GM12878 (cell line): ENCODE results near the gene FAM76A. TPM values are rescaled to one million over a fixed set of nuclear protein-coding genes. Genes with fewer than 3 reads are reported as not detected.

ENCODE experiments used
- ATAC-seq: fragments of 200-7000 bp; cut with Tn5 transposase; 3 replicates; pipeline ENCODE4 v1.9.1; 2020; ENCODE audit warnings: mild to moderate bottlenecking, moderate library complexity
- BruUV-seq: library from RNA; stranded (reverse); fragments of 400-500 nt; replicated peaks from 2 replicates; lab custom pipeline; 2021; lab: Mats Ljungman, UMichigan
- CTCF ChIA-PET: fragments of 300-600 bp; sonication (Branson Sonifier 250); formaldehyde crosslinking; extraction: SDS; loops from one replicate; lab custom pipeline; 2021; ENCODE audit warnings: inconsistent platforms; lab: Yijun Ruan, JAX
- POLR2A ChIA-PET: fragments of 350-600 bp; formaldehyde crosslinking; extraction: SDS; loops from one replicate; lab custom pipeline; 2021; ENCODE audit warnings: inconsistent platforms; lab: Charles Lee
- RAD21 ChIA-PET: fragments of 300-600 bp; sonication (Branson Sonifier 250); formaldehyde crosslinking; loops from one replicate; lab custom pipeline; 2023; ENCODE audit warnings: antibody characterized with exemption; ENCODE audit not compliant: unreplicated experiment; lab: Charles Lee
- SMC1A ChIA-PET: fragments of 300-600 bp; sonication (Branson Sonifier 250); formaldehyde crosslinking; loops from one replicate; lab custom pipeline; 2023; ENCODE audit not compliant: unreplicated experiment, uncharacterized antibody; lab: Charles Lee
- DNase-seq: peaks from one replicate; pipeline ENCODE4 v3.0.0-alpha.2; 2011; ENCODE audit warnings: low read depth, low spot score
- FAIRE-seq: peaks from 3 replicates; lab custom pipeline; 2011; peaks lifted over from hg19 to GRCh38; lab: Jason Lieb, UNC
- H2AFZ ChIP-seq: 2 replicates; pipeline ENCODE4 v1.6.0; 2011; ENCODE audit warnings: low read depth, low read length, control low read depth; ENCODE audit not compliant: control insufficient read depth
- H3K27ac ChIP-seq: 2 replicates; pipeline ENCODE4 v1.5.1; 2011; ENCODE audit warnings: control low read depth; ENCODE audit not compliant: control insufficient read depth, insufficient read depth
- H3K27me3 ChIP-seq, 2 experiments: replicated peaks in 1 of 2; 2 replicates each; pipeline versions ENCODE4 v1.6.0 to v1.6.1; 2011; ENCODE audit warnings: low read length in 1 of 2; ENCODE audit not compliant: control insufficient read depth in 2 of 2, insufficient read depth in 2 of 2
- H3K36me3 ChIP-seq, 2 experiments: 2 replicates each; pipeline ENCODE4 v1.5.1; 2011; ENCODE audit warnings: low read length in 1 of 2; ENCODE audit not compliant: control insufficient read depth in 2 of 2, insufficient read depth in 2 of 2
- H3K4me1 ChIP-seq: 2 replicates; pipeline ENCODE4 v1.6.1; 2011; ENCODE audit warnings: mild to moderate bottlenecking, low read length, moderate library complexity, mixed read lengths; ENCODE audit not compliant: control insufficient read depth, insufficient read depth
- H3K4me2 ChIP-seq: 2 replicates; pipeline ENCODE4 v1.6.0; 2011; ENCODE audit warnings: control low read depth; ENCODE audit not compliant: control insufficient read depth, insufficient read depth
- H3K4me3 ChIP-seq: fragments of 200-600 bp; sonication (generic); 2 replicates; pipeline ENCODE4 v1.5.1; 2016
- H3K79me2 ChIP-seq: 2 replicates; pipeline ENCODE4 v1.6.0; 2011; ENCODE audit warnings: low read length; ENCODE audit not compliant: control insufficient read depth, insufficient read depth
- H3K9ac ChIP-seq: 2 replicates; pipeline ENCODE4 v1.8.0; 2011; ENCODE audit warnings: low read length, control low read depth, mixed read lengths; ENCODE audit not compliant: control insufficient read depth, insufficient read depth
- H3K9me3 ChIP-seq: replicated peaks from 3 replicates; pipeline ENCODE4 v1.5.1; 2011; ENCODE audit warnings: mild to moderate bottlenecking, low read length; ENCODE audit not compliant: control insufficient read depth, insufficient read depth
- H4K20me1 ChIP-seq: 2 replicates; pipeline ENCODE4 v1.6.0; 2011; ENCODE audit not compliant: control insufficient read depth, insufficient read depth
- BACH1 ChIP-seq: fragments of 450-650 bp; IDR thresholded peaks from 2 replicates; pipeline ENCODE4 v1.6.1; 2017; ENCODE audit warnings: mild to moderate bottlenecking, borderline replicate concordance
- BCL11A ChIP-seq: IDR thresholded peaks from 2 replicates; pipeline ENCODE4 v1.6.1; 2011; ENCODE audit warnings: low read depth, low read length
- EP300 ChIP-seq, 2 experiments: fragments of 150-350 bp in 1 of 2; IDR thresholded peaks; 2 replicates each; pipeline ENCODE4 v1.6.1; 2011 to 2012; ENCODE audit warnings: low read depth in 2 of 2, low read length in 2 of 2, borderline replicate concordance in 1 of 2, improper control_type of control experiment in 1 of 2, inconsistent platforms in 1 of 2; ENCODE audit not compliant: control insufficient read depth in 1 of 2
- EZH2 ChIP-seq: IDR thresholded peaks from 2 replicates; pipeline ENCODE4 v1.6.1; 2012; ENCODE audit warnings: low read depth, mild to moderate bottlenecking, control low read depth, inconsistent platforms, low read length, borderline replicate concordance; ENCODE audit not compliant: control insufficient read depth
- IRF4 ChIP-seq: IDR thresholded peaks from 2 replicates; pipeline ENCODE4 v1.6.1; 2011; ENCODE audit warnings: low read depth, low read length
- MEF2A ChIP-seq: IDR thresholded peaks from 2 replicates; pipeline ENCODE4 v1.6.1; 2011; ENCODE audit warnings: low read depth, mild to moderate bottlenecking, low read length, moderate library complexity; ENCODE audit not compliant: insufficient read depth
- POU2F2 ChIP-seq: IDR thresholded peaks from 3 replicates; pipeline ENCODE4 v1.6.1; 2011; ENCODE audit warnings: low read depth, mild to moderate bottlenecking, low read length, borderline replicate concordance
- RAD51 ChIP-seq: fragments of 450-650 bp; IDR thresholded peaks from 2 replicates; pipeline ENCODE4 v1.6.1; 2016; ENCODE audit warnings: moderate library complexity, mild to moderate bottlenecking, inconsistent platforms
- SIX5 ChIP-seq: IDR thresholded peaks from 2 replicates; pipeline ENCODE4 v1.6.1; 2011; ENCODE audit warnings: mild to moderate bottlenecking, low read depth, low read length, moderate library complexity; ENCODE audit not compliant: severe bottlenecking
- SKIL ChIP-seq: fragments of 450-650 bp; IDR thresholded peaks from 2 replicates; pipeline ENCODE4 v1.6.1; 2017; ENCODE audit warnings: mild to moderate bottlenecking, low read depth, inconsistent platforms; ENCODE audit not compliant: poor library complexity, severe bottlenecking
- SMAD1 ChIP-seq: fragments of 450-650 bp; IDR thresholded peaks from 2 replicates; pipeline ENCODE4 v1.6.1; 2018; ENCODE audit warnings: mild to moderate bottlenecking, low read depth; ENCODE audit not compliant: partially characterized antibody
- SMAD5 ChIP-seq: IDR thresholded peaks from 2 replicates; pipeline ENCODE4 v1.6.1; 2016; ENCODE audit warnings: antibody characterized with exemption, low read depth
- SMC3 ChIP-seq: IDR thresholded peaks from 2 replicates; pipeline ENCODE4 v1.6.1; 2011; ENCODE audit warnings: low read length, improper control_type of control experiment, borderline replicate concordance
- WGBS: methylation state at CpG from one replicate; pipeline ENCODE4 v1.1.6; 2016; ENCODE audit warnings: low lambda C conversion rate; ENCODE audit not compliant: insufficient replicate concordance, insufficient coverage; ENCODE audit errors: missing lambda C conversion rate; 5-methylcytosine and 5-hydroxymethylcytosine counted together
- in situ Hi-C: fragments of 300-500 bp; cut with MboI; formaldehyde crosslinking; loops from 9 replicates; pipeline ENCODE4 v1.14.3; 2018; ENCODE audit warnings: mixed read lengths
- intact Hi-C: fragments of 100-400 bp; cut with micrococcal nuclease; formaldehyde crosslinking; loops from one replicate; pipeline ENCODE4 v1.14.2; 2022; ENCODE audit not compliant: unreplicated experiment
- polyA plus RNA-seq, 11 experiments: library from polyadenylated mRNA; depleted of rRNA in 4 of 11; unstranded in 6 of 11; stranded (reverse) in 5 of 11; fragments of >200 nt; fragmentation: Nextera tagmentation in 4 of 11; fragmentation: Illumina TruSeq in 1 of 11; extraction: Ambion mirVana in 4 of 11; extraction: Trizol in 1 of 11; gene quantifications; 1 replicate in 1 of 11; 2 replicates in 10 of 11; pipeline versions ENCODE4 v1.2.1 to v1.2.3, GENCODE V29; 2011 to 2016; ENCODE audit warnings: inconsistent platforms in 2 of 11, missing spikeins in 2 of 11, low read depth in 1 of 11
- total RNA-seq, 4 experiments: library from RNA; depleted of rRNA in 3 of 4; stranded (reverse); fragments of >200 nt in 3 of 4; fragmentation: Illumina TruSeq in 1 of 4; extraction: Trizol in 1 of 4; gene quantifications; 2 replicates each; pipeline versions ENCODE4 v1.2.1 to v1.2.3, GENCODE V29; 2013 to 2021
- TF ChIP-seq, protein P1 (sequence below): fragments of 450-650 bp; IDR thresholded peaks from 2 replicates; pipeline ENCODE4 v1.6.1; 2017; ENCODE audit warnings: antibody characterized with exemption, mild to moderate bottlenecking, moderate library complexity

The FAM76A gene
- total and polyA plus RNA-seq, 10 of the 15 experiments (the other 5 are each of a cell fraction or from before 2014, with no cell fraction given) = 5.4 to 13.4 (median 7.6) TPM

DNA sequence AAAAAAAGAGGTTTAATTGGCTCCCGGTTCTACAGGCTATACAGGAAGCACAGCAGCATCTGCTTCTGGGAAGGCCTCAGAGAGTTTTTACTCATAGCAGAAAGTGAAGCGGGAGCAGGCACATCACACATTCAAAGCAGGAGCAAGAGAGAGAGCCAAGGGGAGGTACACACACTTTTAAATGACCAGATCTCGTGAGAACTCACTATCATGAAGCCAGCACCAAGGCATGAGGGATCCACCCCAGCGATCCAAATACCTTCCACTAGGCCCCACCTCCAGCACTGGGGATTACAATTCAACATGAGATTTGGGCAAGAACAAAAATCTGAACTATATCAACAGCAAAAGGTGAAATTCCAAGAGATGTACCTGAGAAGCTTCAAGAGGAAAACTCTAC lies 20.8 kb upstream of the FAM76A start:
- WGBS = 24% methylated on average over 4 of the region's 4 CpGs
- POLR2A ChIA-PET = interaction anchor here (0.6 to 0.8 kb wide), 2 partner anchors 69 to 105 kb away, joined by 3 to 5 read pairs; no protein-coding TSS in a partner anchor
- no TSS peak for BruUV-seq
- intact Hi-C loops = no loop called here
- no peaks in the 10 kb centered on the region; a peak in 1 of 4 replicates for H3K27me3 ChIP-seq
- H3K4me3 ChIP-seq = no peak overlapping the region
- no peak overlapping the region for H2AFZ ChIP-seq
- no peaks in the 10 kb centered on the region for H3K36me3 ChIP-seq
- in situ Hi-C loops = no loop called here
- no peak for DNase-seq
- no peak for FAIRE-seq
- no peak overlapping the region for H3K27ac ChIP-seq
- H3K9ac ChIP-seq = no peak overlapping the region
- no peaks in the 10 kb centered on the region for H3K4me1 ChIP-seq
- no peaks in the 10 kb centered on the region for H3K79me2 ChIP-seq
- CTCF ChIA-PET = interaction anchor here (0.8 to 1.0 kb wide), 2 partner anchors 13 to 659 kb away, joined by 3 read pairs; no protein-coding TSS in a partner anchor
- SMC1A ChIA-PET = interaction anchor here (0.7 to 2.1 kb wide), 5 partner anchors 34 to 69 kb away, joined by 3 to 6 read pairs (median 3); no protein-coding TSS in a partner anchor
- H3K9me3 ChIP-seq = peaks cover 4% of the 10 kb centered on the region; the same call in 2 of the 3 replicates
- H3K4me2 ChIP-seq = no peak overlapping the region
- no peak for ATAC-seq
- H4K20me1 ChIP-seq = no peaks in the 10 kb centered on the region
- RAD21 ChIA-PET = interaction anchor here (0.8 kb wide), 1 partner anchor 20 kb away, joined by 3 read pairs; the partner anchor contains the start of gene FAM76A
- TF ChIP-seq RAD51 (no peak), POU2F2 (no peak), SMAD1 (no peak), SIX5 (no peak), EP300 (IDR thresholded peaks at IDR 0.05; ENCODE audit: borderline replicate concordance in 1 of 2, control insufficient read depth in 1 of 2, low read depth in 2 of 2, low read length in 2 of 2) (no peak), BACH1 (no peak), BCL11A (no peak), SKIL (no peak), SMC3 (no peak), IRF4 (no peak), EZH2 (no peak), SMAD5 (no peak), MEF2A (no peak)
- TF ChIP-seq, protein P1, sequence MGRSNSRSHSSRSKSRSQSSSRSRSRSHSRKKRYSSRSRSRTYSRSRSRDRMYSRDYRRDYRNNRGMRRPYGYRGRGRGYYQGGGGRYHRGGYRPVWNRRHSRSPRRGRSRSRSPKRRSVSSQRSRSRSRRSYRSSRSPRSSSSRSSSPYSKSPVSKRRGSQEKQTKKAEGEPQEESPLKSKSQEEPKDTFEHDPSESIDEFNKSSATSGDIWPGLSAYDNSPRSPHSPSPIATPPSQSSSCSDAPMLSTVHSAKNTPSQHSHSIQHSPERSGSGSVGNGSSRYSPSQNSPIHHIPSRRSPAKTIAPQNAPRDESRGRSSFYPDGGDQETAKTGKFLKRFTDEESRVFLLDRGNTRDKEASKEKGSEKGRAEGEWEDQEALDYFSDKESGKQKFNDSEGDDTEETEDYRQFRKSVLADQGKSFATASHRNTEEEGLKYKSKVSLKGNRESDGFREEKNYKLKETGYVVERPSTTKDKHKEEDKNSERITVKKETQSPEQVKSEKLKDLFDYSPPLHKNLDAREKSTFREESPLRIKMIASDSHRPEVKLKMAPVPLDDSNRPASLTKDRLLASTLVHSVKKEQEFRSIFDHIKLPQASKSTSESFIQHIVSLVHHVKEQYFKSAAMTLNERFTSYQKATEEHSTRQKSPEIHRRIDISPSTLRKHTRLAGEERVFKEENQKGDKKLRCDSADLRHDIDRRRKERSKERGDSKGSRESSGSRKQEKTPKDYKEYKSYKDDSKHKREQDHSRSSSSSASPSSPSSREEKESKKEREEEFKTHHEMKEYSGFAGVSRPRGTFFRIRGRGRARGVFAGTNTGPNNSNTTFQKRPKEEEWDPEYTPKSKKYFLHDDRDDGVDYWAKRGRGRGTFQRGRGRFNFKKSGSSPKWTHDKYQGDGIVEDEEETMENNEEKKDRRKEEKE = no peak
